ENCODE results near the gene TCEAL9.

- no peak for TF ChIP-seq FOXP2 (optimal IDR thresholded peaks at IDR 0.05; ENCODE audit: borderline replicate concordance, extremely low read depth, extremely low read length, insufficient read depth)
- TF ChIP-seq TAF1 (IDR thresholded peaks at IDR 0.05; ENCODE audit: borderline replicate concordance, insufficient read depth, low read length), result no peak
- no peak for TF ChIP-seq SIN3A (IDR thresholded peaks at IDR 0.05; ENCODE audit: borderline replicate concordance, insufficient read depth, low read length)
- TF ChIP-seq POLR2AphosphoS5 (IDR thresholded peaks at IDR 0.05; ENCODE audit: low read depth, low read length), result no peak
These were observed 11.7 kb upstream of the TCEAL9 start for GRCh38 chrX:103344606-103345005.
